NT2/D1 (cell line): ENCODE measurements around the gene PCSK2.

ENCODE experiments used
- YY1 ChIP-seq: IDR thresholded peaks from 2 replicates; pipeline ENCODE4 v1.6.1; 2011; ENCODE audit not compliant: insufficient read length, insufficient read depth
- ZNF274 ChIP-seq: IDR thresholded peaks from 2 replicates; pipeline ENCODE4 v1.6.1; 2011; ENCODE audit warnings: mild to moderate bottlenecking, low read depth, low read length

- no peak for TF ChIP-seq YY1
- TF ChIP-seq ZNF274: no peak
Observed at GRCh38 chr20:17189976-17190695, 36.7 kb upstream of the PCSK2 start.
